Neural cell (in vitro differentiated cells): Measurements from ENCODE around the gene ZNF597.

Experiments used
- CTCF ChIP-seq: fragments of 450-650 bp; IDR thresholded peaks from 2 replicates; pipeline ENCODE4 v1.5.1; 2014; ENCODE audit warnings: antibody characterized with exemption, mild to moderate bottlenecking, moderate library complexity; ENCODE audit not compliant: poor library complexity, severe bottlenecking
- EP300 ChIP-seq: fragments of 450-650 bp; conservative IDR thresholded peaks from 2 replicates; pipeline ENCODE4 v1.6.1; 2014; ENCODE audit warnings: antibody characterized with exemption, mild to moderate bottlenecking, moderate library complexity; ENCODE audit not compliant: poor library complexity, severe bottlenecking
- EZH2 ChIP-seq: fragments of 200-600, 300-800 bp; shearing (Covaris generic), sonication (generic); IDR thresholded peaks from 2 replicates; pipeline ENCODE4 v1.6.1; 2014; ENCODE audit warnings: antibody characterized with exemption, low read length, borderline replicate concordance, mild to moderate bottlenecking; ENCODE audit not compliant: insufficient read depth, poor library complexity, severe bottlenecking
- MXI1 ChIP-seq: fragments of 450-650 bp; conservative IDR thresholded peaks from 2 replicates; pipeline ENCODE4 v1.6.1; 2014; ENCODE audit warnings: antibody characterized with exemption, mild to moderate bottlenecking; ENCODE audit not compliant: poor library complexity, severe bottlenecking
- POLR2AphosphoS5 ChIP-seq: IDR thresholded peaks from 2 replicates; pipeline ENCODE4 v1.6.1; 2012
- RAD21 ChIP-seq: fragments of 450-650 bp; conservative IDR thresholded peaks from 2 replicates; pipeline ENCODE4 v1.6.1; 2014; ENCODE audit warnings: antibody characterized with exemption, mild to moderate bottlenecking, moderate library complexity
- REST ChIP-seq: IDR thresholded peaks from 2 replicates; pipeline ENCODE4 v1.6.1; 2012; ENCODE audit warnings: borderline replicate concordance
- TAF1 ChIP-seq: IDR thresholded peaks from 2 replicates; pipeline ENCODE4 v1.6.1; 2012; ENCODE audit warnings: low read depth

- TF ChIP-seq CTCF, result no peak
- no peak for TF ChIP-seq EP300
- TF ChIP-seq POLR2AphosphoS5, result no peak
- no peak for TF ChIP-seq REST
- no peak for TF ChIP-seq MXI1
- TF ChIP-seq EZH2, result no peak
- no peak for TF ChIP-seq TAF1
- TF ChIP-seq RAD21, result no peak
These were observed 42.7 kb upstream of the ZNF597 start for GRCh38 chr16:3485821-3486505.
